GM21526 (cell line): ENCODE data around the gene HTD2.

ENCODE experiments used
- ATAC-seq: cut with Tn5 transposase; IDR thresholded peaks from one replicate; pipeline ENCODE4 v1.9.1; 2021; ENCODE audit warnings: moderate library complexity; ENCODE audit not compliant: unreplicated experiment, low FRiP score

Gene HTD2

GRCh38 chr3:58353722-58354553, 47.6 kb downstream of the HTD2 start:
- ATAC-seq: no peak

- peak; percentile 43 for ATAC-seq
Observed at GRCh38 chr3:58355179-58355578, 48.9 kb downstream of the HTD2 start.

- ATAC-seq: no peak
Observed at GRCh38 chr3:58356054-58356453, 49.7 kb downstream of the HTD2 start.

- ATAC-seq: no peak
Observed at GRCh38 chr3:58357402-58357801, 51.1 kb downstream of the HTD2 start.

- no peak for ATAC-seq
Observed at GRCh38 chr3:58358092-58358491, 51.8 kb downstream of the HTD2 start.

- no peak for ATAC-seq
Observed at GRCh38 chr3:58358808-58359207, 52.5 kb downstream of the HTD2 start.

- ATAC-seq: no peak
Observed at GRCh38 chr3:58359621-58360020, 53.3 kb downstream of the HTD2 start.

- ATAC-seq: no peak
Observed at GRCh38 chr3:58361866-58362265, 55.5 kb downstream of the HTD2 start.

GRCh38 chr3:58366699-58367098, 60.4 kb downstream of the HTD2 start:
- ATAC-seq: no peak

GRCh38 chr3:58369038-58369437, 62.7 kb downstream of the HTD2 start:
- no peak for ATAC-seq
